GM21528 (cell line): Measurements from ENCODE around the gene SLC44A2.

Experiments used
- ATAC-seq: cut with Tn5 transposase; IDR thresholded peaks from one replicate; pipeline ENCODE4 v1.9.1; 2021; ENCODE audit warnings: mild to moderate bottlenecking, moderate library complexity; ENCODE audit not compliant: unreplicated experiment, low FRiP score

SLC44A2 gene

DNA sequence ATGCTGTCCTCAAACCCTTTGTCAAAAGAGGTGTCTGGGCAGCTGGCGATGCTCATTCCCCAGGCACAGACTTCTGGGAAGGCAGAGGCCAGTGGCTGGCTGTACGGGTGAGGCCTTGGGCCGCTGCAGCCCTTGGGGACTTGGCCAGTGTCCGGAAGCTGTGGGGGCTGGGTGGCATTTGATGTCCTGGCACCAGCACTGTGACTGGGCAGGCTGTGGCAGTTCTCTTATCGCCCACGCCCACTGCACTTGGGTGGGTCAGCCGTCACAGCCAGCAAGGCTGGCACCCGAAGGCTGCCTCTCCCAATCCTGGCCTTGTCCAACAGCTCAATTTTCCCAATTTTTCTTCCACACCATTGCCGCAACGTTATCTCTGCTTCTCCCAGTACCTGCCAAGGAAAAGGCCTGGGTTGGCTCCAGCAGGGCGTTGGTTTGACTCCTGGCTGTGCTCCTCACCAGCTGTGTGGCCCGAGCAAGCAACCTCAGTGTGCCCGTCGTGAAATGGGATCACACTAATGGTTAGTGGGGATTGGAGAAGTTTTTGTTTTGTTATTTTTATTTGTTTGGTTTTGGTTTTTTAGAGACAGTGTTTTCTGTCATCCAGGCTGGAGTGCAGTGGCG lies 12.7 kb upstream of the SLC44A2 start:
- no peak for ATAC-seq

DNA sequence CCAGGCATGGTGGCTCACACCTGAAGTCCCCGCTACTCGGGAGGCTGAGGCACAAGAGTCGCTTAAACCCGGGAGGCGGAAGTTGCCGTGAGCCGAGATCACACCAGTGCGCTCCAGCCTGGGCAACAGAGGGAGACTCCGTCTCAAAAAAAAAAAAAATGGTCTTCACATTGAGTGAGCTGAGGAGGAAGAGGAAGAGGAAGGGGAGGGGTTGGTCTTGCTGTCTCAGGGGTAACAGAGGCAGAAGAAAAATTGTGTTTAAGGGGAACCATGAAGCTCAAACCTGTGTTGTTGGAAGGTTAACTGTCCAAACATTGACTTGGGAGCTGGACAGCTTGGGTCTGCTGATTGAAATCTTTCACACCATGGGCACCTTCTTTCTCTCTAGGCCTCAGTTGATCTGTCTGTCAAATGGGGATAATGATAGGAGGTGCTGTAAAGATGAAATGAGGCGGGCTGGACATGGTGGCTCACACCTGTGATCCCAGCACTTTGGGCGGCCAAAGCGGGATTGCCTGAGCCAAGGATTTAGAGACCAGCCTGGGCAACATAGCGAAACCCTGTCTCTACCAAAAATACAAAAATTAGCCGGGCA lies 9.8 kb upstream of the SLC44A2 start:
- no peak for ATAC-seq

DNA sequence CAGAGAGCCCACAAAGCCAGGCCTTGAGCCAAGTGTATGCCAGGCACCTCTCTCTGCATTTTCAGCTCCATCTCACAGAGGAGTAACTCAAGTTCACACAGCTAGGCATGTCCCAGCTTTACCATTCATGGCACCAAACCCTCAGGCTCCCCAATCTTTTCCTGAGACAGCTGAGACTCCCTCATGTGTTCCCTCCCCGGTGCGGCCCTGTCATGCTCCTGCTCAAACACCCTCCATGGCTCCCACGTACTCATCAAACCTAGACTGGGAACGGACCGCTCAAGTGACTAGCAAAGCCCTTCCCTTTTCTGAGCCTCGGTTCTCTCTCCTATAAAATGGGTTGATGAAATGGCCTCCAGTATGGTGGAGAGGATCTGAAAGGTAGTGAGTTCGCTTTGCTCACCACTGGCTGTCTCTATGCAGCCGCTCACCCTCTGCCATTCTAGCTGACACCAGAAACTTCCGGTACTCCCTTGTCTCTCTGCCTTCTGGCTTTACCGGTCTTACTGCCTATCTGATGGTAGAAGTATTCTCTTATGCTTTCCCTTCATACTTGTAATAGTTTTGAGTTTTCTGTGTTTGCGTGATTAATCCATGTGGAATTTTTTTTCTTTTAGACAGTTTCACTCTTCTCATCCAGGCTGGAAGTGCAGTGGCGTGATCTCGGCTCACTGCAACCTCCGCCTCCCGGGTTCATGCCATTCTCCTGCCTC lies 7.8 kb upstream of the SLC44A2 start:
- no peak for ATAC-seq

DNA sequence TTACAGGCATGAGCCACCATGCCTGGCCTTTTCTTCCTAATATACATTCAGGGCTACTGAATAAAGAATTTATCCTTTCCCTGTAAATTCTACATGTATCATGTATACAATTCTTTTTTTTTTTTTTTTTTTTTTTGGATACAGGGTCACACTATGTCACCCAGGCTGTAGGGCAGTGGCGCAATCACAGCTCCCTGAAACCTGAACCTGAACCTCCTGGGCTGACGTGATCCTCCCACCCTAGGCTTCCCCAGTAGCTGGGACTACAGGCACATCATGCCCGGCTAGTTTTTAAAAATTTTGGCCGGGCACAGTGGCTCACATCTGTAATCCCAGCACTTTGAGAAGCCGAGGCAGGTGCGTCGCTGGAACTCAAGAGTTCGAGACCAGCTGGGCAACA lies 6.5 kb upstream of the SLC44A2 start:
- no peak for ATAC-seq

DNA sequence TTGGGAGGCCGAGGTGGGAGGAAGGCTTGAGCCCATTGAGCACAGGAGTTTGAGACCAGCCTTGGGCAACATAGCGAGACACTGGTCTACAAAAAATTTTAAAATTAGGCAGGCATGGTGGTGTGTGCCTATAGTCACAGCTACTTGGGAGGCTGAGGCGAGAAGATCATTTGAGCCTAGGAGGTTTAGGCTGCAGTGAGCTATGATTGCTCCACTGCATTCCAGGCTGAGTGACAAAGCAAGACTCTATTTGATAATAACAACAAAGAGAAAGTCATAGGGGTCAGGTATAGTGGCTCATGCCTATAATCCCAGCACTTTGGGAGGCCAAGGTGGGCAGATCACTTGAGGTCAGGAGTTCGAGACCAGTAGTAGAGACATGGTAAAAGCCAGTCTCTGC lies 4.6 kb upstream of the SLC44A2 start:
- no peak for ATAC-seq

DNA sequence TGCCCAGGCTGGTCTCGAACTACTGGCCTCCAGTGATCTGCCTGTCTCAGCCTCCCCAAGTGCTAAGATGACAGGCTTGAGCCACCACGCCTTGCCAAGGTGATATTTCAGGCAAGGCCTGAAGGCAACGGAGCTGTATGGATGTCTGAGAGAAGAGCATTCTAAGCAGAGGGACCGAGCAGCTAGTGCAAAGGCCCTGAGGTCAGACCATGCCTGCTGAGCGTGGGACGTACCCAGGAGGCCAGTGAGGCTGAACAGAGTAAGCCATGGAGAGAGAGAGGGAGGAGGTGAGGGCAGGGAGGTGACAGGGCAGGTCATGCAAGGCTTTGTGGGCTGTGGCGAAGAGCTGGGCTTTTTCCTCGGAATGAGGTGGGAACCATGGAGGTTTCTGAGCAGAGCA lies 3.4 kb upstream of the SLC44A2 start:
- ATAC-seq, result no peak

DNA sequence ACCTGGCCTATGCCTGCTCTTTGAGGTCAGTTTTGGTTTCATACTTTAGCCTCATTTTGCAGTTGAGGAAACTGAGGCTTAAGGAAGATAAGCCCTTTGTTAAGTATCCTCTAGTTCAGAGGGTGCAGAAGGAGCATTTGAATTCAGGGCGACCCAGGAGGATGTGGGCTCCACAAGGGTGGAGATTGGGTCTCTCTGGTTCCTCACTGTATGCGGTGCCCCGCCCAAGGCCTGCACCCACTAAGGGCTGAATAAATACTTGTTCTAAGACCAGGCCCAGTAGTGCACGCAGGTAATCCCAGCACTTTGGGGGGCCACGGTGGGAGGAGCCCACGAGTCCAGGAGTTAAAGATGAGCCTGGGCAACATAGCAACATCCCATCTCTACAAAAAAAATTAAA lies 768 bp upstream of the SLC44A2 start:
- no peak for ATAC-seq

DNA sequence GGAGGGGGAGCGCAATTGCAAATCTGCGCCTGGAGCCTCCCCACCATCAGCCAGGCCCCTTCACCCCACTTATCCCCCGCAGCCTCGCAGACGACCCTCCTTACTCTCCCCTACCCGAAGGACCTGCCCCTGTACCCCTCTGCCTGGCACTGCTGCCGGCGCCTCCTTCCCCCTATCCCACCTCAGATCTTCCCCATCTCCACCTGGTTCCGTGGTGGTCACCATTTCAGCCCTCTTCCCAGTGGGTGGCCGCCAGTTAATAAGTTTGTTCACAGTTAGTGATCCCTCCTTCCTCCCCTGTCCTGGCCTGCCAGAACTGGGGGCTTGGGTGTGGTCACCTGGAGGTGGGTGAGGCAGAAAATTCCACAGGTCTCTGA lies 397 bp downstream of the SLC44A2 start:
- ATAC-seq, result no peak

DNA sequence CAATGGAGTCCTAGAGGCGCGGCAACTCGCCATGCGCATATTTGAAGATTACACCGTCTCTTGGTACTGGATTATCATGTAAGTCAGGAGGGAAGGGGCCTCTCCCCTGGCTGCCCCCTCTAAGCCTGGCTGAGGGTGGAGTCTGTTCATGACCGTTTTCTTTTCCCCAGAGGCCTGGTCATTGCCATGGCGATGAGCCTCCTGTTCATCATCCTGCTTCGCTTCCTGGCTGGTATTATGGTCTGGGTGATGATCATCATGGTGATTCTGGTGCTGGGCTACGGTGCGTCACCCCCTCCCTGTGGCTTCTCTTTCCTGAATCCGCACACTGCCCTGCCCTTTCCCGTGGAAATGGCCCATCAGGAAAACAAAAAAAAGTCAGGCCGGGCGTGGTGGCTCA lies 6.5 kb downstream of the SLC44A2 start:
- ATAC-seq, result no peak

DNA sequence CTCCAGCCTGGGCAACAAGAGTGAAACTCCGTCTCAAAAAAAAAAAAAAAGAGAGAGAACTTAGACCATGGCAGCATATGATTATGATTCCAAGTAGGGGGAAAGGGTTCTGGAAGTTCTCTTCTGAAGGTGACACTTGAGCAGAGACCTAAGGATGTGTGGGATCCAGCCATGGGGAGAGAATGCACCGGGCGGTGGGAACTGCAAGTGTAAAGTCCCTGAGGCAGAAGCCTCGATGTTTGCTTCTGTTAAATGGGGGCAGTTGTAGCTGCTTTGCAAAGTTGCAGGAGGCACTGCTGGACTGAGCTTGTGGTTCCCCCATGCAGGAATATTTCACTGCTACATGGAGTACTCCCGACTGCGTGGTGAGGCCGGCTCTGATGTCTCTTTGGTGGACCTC lies 9.1 kb downstream of the SLC44A2 start:
- no peak for ATAC-seq

DNA sequence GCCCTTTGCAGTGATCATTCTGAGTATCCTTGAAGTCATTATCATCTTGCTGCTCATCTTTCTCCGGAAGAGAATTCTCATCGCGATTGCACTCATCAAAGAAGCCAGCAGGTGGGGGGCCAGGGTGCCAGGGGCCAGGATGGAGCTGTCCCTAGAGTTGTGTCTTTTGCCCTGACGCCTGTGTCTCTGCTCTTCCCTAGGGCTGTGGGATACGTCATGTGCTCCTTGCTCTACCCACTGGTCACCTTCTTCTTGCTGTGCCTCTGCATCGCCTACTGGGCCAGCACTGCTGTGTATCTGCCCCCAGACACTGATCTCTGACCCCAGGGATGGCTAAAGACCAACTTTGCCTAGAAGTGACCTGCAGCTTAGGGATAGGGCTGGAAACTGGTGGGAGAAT lies 9.6 kb downstream of the SLC44A2 start:
- ATAC-seq, result no peak

DNA sequence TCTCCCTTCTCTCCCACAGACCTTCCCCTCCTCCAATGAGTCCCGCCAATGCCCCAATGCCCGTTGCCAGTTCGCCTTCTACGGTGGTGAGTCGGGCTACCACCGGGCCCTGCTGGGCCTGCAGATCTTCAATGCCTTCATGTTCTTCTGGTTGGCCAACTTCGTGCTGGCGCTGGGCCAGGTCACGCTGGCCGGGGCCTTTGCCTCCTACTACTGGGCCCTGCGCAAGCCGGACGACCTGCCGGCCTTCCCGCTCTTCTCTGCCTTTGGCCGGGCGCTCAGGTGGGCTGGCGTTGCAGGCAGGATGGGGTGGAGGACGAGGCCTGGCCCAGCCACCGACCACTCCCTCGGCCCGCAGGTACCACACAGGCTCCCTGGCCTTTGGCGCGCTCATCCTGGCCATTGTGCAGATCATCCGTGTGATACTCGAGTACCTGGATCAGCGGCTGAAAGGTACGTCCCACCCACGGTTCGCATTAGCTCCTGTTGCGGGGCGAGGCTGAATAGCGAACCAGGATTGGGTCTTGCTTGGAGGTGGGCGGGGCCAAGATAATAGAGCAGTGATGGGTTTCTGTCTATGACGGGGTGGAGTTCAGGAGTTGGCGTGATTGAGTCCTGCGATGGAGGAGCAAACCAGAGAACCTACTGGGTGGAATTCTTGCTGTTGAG lies 11.1 kb downstream of the SLC44A2 start:
- ATAC-seq, result no peak

DNA sequence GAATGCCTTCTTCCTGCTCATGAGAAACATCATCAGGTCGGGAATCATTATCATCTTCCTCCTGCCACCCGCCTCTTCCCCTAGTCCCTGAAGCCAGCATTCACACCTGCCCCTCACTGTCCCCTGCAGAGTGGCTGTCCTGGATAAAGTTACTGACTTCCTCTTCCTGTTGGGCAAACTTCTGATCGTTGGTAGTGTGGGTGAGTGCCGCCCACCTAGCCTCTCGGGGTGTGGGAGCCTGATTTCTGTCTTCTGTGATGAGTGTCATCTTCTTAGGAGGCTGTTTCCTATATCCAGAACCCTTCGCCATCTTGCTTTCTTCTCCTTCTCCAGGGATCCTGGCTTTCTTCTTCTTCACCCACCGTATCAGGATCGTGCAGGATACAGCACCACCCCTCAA lies 12.5 kb downstream of the SLC44A2 start:
- ATAC-seq, result no peak

DNA sequence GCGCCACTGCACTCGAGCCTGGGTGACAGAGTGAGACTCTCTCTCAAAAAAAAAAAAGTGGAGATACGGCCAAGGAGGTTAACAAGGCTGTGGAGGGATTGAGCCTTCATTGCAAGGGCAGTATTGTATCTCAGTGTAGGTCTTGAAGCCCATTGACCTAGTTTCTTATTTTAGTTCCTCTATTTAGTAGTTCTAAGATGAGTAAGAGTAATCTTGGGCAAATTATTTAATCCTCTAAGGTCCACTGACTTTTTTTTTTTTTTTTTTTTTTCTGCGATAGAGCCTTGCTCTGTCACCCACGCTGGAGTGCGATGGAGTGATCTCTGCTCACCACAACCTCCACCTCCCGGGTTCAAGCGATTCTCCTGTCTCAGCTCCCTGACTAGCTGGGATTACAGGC lies 14.5 kb downstream of the SLC44A2 start:
- ATAC-seq, result no peak

DNA sequence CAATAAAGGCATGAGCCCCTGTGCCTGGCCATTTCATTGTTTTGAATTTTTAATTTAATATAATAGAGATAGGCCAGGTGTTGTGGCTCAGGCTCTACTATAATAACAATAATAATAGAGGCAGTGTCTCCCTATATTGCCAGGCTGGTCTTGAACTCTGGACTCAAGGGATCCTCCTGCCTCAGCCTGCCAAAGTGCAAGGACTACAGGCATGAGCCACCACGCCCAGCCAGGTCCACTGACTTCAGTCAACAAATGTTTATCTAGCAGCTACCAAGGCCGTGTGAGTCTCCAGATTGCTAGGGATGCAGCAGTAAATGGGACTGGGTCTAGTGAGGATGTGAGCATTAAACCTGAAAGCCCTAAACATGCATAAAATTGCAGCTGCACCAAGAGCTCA lies 15.0 kb downstream of the SLC44A2 start:
- no peak for ATAC-seq

DNA sequence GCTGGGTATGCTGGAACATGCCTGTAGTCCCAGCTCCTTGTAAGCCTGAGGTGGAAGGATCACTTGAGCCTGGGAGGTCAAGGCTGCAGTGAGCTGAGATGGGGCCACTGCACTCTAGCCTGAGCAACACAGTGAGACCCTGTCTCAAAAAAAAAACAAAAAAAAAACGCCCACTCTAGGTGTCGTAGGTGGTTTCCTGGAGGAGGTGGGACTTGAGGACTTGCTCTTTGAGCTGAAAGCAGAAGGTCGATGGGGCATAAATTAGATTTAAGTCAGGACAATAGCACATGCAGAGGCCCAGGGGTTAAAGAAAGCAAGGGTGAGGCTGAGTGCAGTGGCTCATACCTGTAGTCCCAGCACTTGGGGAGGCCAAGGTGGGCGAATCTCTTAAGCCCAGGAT lies 15.9 kb downstream of the SLC44A2 start:
- ATAC-seq, result no peak

DNA sequence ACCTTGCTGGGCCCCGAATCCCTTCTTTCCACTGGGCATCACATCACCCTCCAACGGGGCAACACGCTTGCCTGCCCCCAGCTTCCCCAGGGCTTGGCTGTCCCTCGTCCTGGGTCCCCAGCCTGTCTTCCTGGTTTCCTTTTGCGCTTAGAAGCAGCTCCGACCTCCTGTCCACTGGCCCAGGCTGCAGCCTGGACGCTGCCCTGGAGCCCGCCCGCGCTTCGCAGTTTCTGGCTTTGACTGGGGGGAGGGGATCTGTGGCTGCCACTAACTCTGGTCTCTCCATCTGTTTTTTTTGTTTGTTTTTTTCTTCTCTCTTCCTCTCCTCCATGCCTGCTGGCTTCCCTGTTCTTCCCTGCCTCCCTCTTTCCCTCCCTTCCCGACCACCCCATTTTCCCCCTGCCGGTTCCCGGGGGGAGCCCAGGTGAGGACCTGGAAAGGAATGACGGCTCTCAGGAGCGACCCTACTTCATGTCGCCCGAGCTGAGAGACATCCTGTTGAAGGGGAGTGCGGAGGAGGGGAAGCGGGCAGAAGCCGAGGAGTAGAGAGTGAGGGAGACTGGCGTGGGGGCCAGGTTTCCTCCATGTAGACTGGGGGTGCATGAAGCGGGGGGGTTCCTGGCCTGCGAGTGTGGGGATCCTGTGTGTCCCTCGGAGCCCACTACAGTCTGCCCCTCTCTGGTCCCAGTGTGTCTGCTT lies 17.3 kb downstream of the SLC44A2 start:
- no peak for ATAC-seq

DNA sequence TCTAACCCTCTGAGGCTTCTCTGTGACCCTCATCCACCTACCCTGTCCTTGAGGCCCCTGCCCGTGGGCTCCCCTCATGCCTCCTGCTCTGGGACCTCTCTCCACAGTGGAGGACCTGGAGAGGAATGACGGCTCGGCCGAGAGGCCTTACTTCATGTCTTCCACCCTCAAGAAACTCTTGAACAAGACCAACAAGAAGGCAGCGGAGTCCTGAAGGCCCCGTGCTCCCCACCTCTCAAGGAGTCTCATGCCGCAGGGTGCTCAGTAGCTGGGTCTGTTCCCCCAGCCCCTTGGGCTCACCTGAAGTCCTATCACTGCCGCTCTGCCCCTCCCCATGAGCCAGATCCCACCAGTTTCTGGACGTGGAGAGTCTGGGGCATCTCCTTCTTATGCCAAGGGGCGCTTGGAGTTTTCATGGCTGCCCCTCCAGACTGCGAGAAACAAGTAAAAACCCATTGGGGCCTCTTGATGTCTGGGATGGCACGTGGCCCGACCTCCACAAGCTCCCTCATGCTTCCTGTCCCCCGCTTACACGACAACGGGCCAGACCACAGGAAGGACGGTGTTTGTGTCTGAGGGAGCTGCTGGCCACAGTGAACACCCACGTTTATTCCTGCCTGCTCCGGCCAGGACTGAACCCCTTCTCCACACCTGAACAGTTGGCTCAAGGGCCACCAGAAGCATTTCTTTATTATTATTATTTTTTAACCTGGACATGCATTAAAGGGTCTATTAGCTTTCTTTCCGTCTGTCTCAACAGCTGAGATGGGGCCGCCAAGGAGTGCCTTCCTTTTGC lies 18.0 kb downstream of the SLC44A2 start:
- no peak for ATAC-seq

DNA sequence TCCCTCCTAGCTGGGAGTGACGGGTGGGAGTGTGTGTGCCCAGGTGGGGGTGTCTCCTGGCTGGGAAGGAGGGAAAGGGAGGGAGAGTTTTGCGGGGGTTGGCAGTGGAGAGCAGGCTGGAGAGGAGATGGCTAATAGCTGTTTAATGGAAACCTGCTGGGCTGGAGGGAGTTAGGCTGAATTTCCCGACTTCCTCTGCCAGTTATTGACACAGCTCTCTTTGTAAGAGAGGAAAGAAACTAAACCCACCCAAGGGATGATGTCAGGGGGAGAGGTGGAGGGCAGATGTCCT lies 18.6 kb downstream of the SLC44A2 start:
- no peak for ATAC-seq

DNA sequence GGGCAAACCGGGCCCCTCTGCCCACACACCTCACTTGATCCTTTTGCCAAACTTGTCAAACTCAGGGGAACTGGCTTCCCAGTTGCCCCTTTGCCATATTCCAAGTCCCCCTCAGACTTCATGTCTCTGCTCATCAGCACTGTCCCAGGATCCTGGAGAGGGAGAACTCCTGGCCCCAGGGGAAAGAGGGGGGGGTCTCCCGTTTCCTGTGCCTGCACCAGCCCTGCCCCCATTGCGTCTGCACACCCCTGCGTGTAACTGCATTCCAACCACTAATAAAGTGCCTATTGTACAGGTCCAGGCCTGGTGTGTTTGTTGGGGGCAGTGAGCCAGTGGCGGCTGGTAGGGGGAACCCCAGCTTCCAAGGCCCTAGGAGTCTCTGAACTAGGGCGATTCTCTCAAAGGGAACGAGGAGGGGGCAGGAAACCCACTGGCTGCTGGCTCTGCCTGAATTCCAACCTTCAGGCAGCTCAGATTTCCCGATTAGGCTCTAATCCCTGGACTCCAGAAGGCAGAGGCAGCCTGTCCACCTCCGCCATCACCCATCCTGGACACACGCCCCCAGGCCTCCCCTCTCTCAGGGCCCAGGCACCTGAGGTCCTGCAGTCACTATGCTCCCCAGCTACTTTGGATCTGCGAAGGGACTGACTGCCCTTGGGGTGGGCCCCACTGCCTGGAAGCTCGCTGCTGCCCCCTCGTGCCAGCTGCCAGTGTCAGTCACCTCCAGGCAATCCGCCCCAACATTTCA lies 19.1 kb downstream of the SLC44A2 start:
- ATAC-seq, result no peak
